Activated T-helper 1 cell treated with Interleukin-2 at 50 U/mL for 16 hours (primary cell): ENCODE data around the gene TMEM125.

Source experiments
- DNase-seq: peaks from one replicate; pipeline ENCODE4 v3.0.0-alpha.2; 2020; ENCODE audit warnings: low read depth

TMEM125 gene

GRCh38 chr1:43247256-43247921, 22.4 kb upstream of the TMEM125 start:
- DNase-seq = no peak

GRCh38 chr1:43250351-43250761, 19.4 kb upstream of the TMEM125 start:
- DNase-seq = no peak

- no peak for DNase-seq
Measured at GRCh38 chr1:43251024-43251423, 18.8 kb upstream of the TMEM125 start.

GRCh38 chr1:43252225-43252624, 17.6 kb upstream of the TMEM125 start:
- no peak for DNase-seq

- DNase-seq = no peak
Measured at GRCh38 chr1:43253173-43253572, 16.6 kb upstream of the TMEM125 start.

GRCh38 chr1:43253876-43254275, 15.9 kb upstream of the TMEM125 start:
- DNase-seq = no peak

- no peak for DNase-seq
Measured at GRCh38 chr1:43255438-43256210, 14.2 kb upstream of the TMEM125 start.

- DNase-seq = no peak
Measured at GRCh38 chr1:43256675-43257570, 12.9 kb upstream of the TMEM125 start.

GRCh38 chr1:43258370-43258769, 11.4 kb upstream of the TMEM125 start:
- no peak for DNase-seq

- no peak for DNase-seq
Measured at GRCh38 chr1:43265431-43265830, 4.4 kb upstream of the TMEM125 start.

GRCh38 chr1:43266881-43267280, 2.9 kb upstream of the TMEM125 start:
- DNase-seq = no peak

GRCh38 chr1:43267291-43267805, 2.4 kb upstream of the TMEM125 start:
- DNase-seq = no peak

- no peak for DNase-seq
Measured at GRCh38 chr1:43267818-43268425, 1.9 kb upstream of the TMEM125 start.

- no peak for DNase-seq
Measured at GRCh38 chr1:43270421-43271095, 775 bp downstream of the TMEM125 start.

- no peak for DNase-seq
Measured at GRCh38 chr1:43271186-43272118, 1.7 kb downstream of the TMEM125 start.

GRCh38 chr1:43272161-43272560, 2.4 kb downstream of the TMEM125 start:
- DNase-seq = no peak

- DNase-seq = no peak
Measured at GRCh38 chr1:43272576-43273571, 3.1 kb downstream of the TMEM125 start.

- no peak for DNase-seq
Measured at GRCh38 chr1:43273708-43274107, 3.9 kb downstream of the TMEM125 start.
